DMS 273 (cell line): ENCODE results near the gene FRMD4A.
"Not testable (repeated sequence)": the region's sequence is repeated elsewhere in the genome, so short reads cannot be mapped to it uniquely, and the experiment has no call there.

Experiments used
- DNase-seq: peaks from one replicate; lab custom pipeline; 2025; ENCODE audit not compliant: unreplicated experiment; lab: John Stamatoyannopoulos, UW

Gene FRMD4A

GRCh38 chr10:14241196-14241595 is 89.5 kb downstream of the FRMD4A start:
- DNase-seq, result no peak

- DNase-seq, result peak; percentile 58
Measured at GRCh38 chr10:14240253-14241189, 90.2 kb downstream of the FRMD4A start.

GRCh38 chr10:14238659-14239058 is 92.1 kb downstream of the FRMD4A start:
- not testable (repeated sequence) for DNase-seq

- DNase-seq, result no peak
Measured at GRCh38 chr10:14236341-14236740, 94.4 kb downstream of the FRMD4A start.

- no peak for DNase-seq
Measured at GRCh38 chr10:14235566-14236195, 95.0 kb downstream of the FRMD4A start.

- no peak for DNase-seq
Measured at GRCh38 chr10:14233566-14233965, 97.2 kb downstream of the FRMD4A start.

GRCh38 chr10:14228798-14229197 is 101.9 kb downstream of the FRMD4A start:
- not testable (repeated sequence) for DNase-seq

- no peak for DNase-seq
Measured at GRCh38 chr10:14225379-14225778, 105.3 kb downstream of the FRMD4A start.

GRCh38 chr10:14220026-14220425 is 110.7 kb downstream of the FRMD4A start:
- DNase-seq, result no peak

- DNase-seq, result no peak
Measured at GRCh38 chr10:14219411-14219810, 111.3 kb downstream of the FRMD4A start.

GRCh38 chr10:14215641-14216040 is 115.1 kb downstream of the FRMD4A start:
- no peak for DNase-seq

- DNase-seq, result not testable (repeated sequence)
Measured at GRCh38 chr10:14213703-14214102, 117.0 kb downstream of the FRMD4A start.

GRCh38 chr10:14211610-14212009 is 119.1 kb downstream of the FRMD4A start:
- no peak for DNase-seq

GRCh38 chr10:14208231-14208630 is 122.5 kb downstream of the FRMD4A start:
- DNase-seq, result no peak

- DNase-seq, result no peak
Measured at GRCh38 chr10:14205233-14205632, 125.5 kb downstream of the FRMD4A start.

GRCh38 chr10:14200698-14201544 is 129.8 kb downstream of the FRMD4A start:
- DNase-seq, result peak; percentile 51

GRCh38 chr10:14199098-14199497 is 131.6 kb downstream of the FRMD4A start:
- not testable (repeated sequence) for DNase-seq

- no peak for DNase-seq
Measured at GRCh38 chr10:14198078-14198477, 132.6 kb downstream of the FRMD4A start.

GRCh38 chr10:14196113-14196512 is 134.6 kb downstream of the FRMD4A start:
- DNase-seq, result no peak

GRCh38 chr10:14195433-14195832 is 135.3 kb downstream of the FRMD4A start:
- no peak for DNase-seq

- DNase-seq, result no peak
Measured at GRCh38 chr10:14192746-14193145, 138.0 kb downstream of the FRMD4A start.
